Psoas muscle (tissue), 8 donors: Measurements from ENCODE around the gene EPB41L1. TPM values are rescaled to one million over a fixed set of nuclear protein-coding genes. Genes with fewer than 3 reads are reported as not detected.

Source experiments
- ATAC-seq, 4 donors: fragments of 200-7000 bp; cut with Tn5 transposase; one replicate each; pipeline ENCODE4 v1.9.1; 2020; ENCODE audit warnings: moderate library complexity in 3 of 4, mild to moderate bottlenecking in 2 of 4
- DNase-seq, 2 donors: peaks; one replicate each; pipeline ENCODE4 v3.0.0-alpha.2; 2020
- H3K27ac ChIP-seq: fragments of 200-600 bp; one replicate; pipeline ENCODE4 v1.8.0; 2022
- H3K27me3 ChIP-seq, 3 donors: fragments of 200-600 bp in 1 of 3; one replicate each; pipeline versions ENCODE4 v1.6.1 to v1.8.0; 2013 to 2022; ENCODE audit warnings: low read length in 2 of 3, mild to moderate bottlenecking in 2 of 3, moderate library complexity in 1 of 3; ENCODE audit not compliant: insufficient read depth in 3 of 3
- H3K36me3 ChIP-seq, 2 donors: fragments of 200-600 bp in 1 of 2; one replicate each; pipeline versions ENCODE4 v1.6.1 to v1.8.0; 2013 to 2022; ENCODE audit warnings: low read depth in 1 of 2, mild to moderate bottlenecking in 1 of 2, moderate library complexity in 1 of 2; ENCODE audit not compliant: insufficient read depth in 1 of 2
- H3K4me1 ChIP-seq: fragments of 200-600 bp; one replicate; pipeline ENCODE4 v1.8.0; 2022
- H3K4me3 ChIP-seq: fragments of 200-600 bp; one replicate; pipeline ENCODE4 v1.8.0; 2022; ENCODE audit warnings: mild to moderate bottlenecking
- H3K9me3 ChIP-seq: fragments of 200-600 bp; one replicate; pipeline ENCODE4 v1.8.0; 2022
- CTCF ChIP-seq: fragments of 200-600 bp; IDR thresholded peaks from one replicate; pipeline ENCODE4 v1.8.0; 2022; ENCODE audit warnings: antibody characterized with exemption
- WGBS, 3 donors: extraction: QIAGEN DNeasy Blood & Tissue Kit; methylation state at CpG; one replicate each; pipeline versions ENCODE4 v1.1.6 to v1.1.7; 2013; 5-methylcytosine and 5-hydroxymethylcytosine counted together
- intact Hi-C, 2 donors: fragments of 100-400 bp; cut with DNase I; formaldehyde crosslinking; loops; one replicate each; pipeline versions ENCODE4 v1.11.0 to v1.14.2; 2022
- polyA plus RNA-seq, 3 donors: library from polyadenylated mRNA; stranded (reverse); fragments of 200-250 nt; gene quantifications; one replicate each; pipeline ENCODE4 v1.2.3, GENCODE V29; 2013
- total RNA-seq, 4 donors: library from RNA; stranded (reverse); fragmentation: NEBNext Ultra II Directional in 2 of 4; extraction: Animal tissue kit (Norgen Biotek cat#: 25700) in 2 of 4; gene quantifications; one replicate each; pipeline versions ENCODE4 v1.2.1 to v1.2.4, GENCODE V29; 2021 to 2023
- donor health status: healthy with polysubstance abuse.
- donor health status: DM: no; HTN: no; CAD: no; lungs with moderate emphysema.
- donor health status: Bipolar disorder and iron deficiency.
- donor health status: healthy.
- donor health status: DM: yes; HTN: yes; CAD: no.
- donor health status: DM: no; HTN: no; CAD: no.
- donor health status: DM: no; HTN: no; CAD: no.
- donor health status: DM: yes; HTN: yes; CAD: no.

Gene EPB41L1
- total and polyA plus RNA-seq, 7 donors: 4.2 to 24.1 (median 9.1) TPM

GRCh38 chr20:36181934-36182603, 27.5 kb downstream of the EPB41L1 start:
- DNase-seq: no peak
- Histone ChIP-seq H3K4me1 (no peaks in the 10 kb centered on the region), H3K27ac (no peak overlapping the region), H3K27me3 (no peaks in the 10 kb centered on the region), H3K4me3 (no peak overlapping the region), H3K9me3 (no peaks in the 10 kb centered on the region), H3K36me3 (no peaks in the 10 kb centered on the region)
- intact Hi-C loops: no loop called here
- 78 to 80% (median 79%) methylated on average over 8 of the region's 8 CpGs for WGBS, 3 donors
- no peak for TF ChIP-seq CTCF
- no peak for ATAC-seq

GRCh38 chr20:36182604-36183154, 28.1 kb downstream of the EPB41L1 start:
- H3K4me1 ChIP-seq: no peaks in the 10 kb centered on the region
- H3K9me3 ChIP-seq: no peaks in the 10 kb centered on the region
- ATAC-seq (no peak), DNase-seq (no peak)
- H3K36me3 ChIP-seq: no peaks in the 10 kb centered on the region
- 87 to 91% (median 88%) methylated on average over 6 of the region's 6 CpGs for WGBS, 3 donors
- no peaks in the 10 kb centered on the region for H3K27me3 ChIP-seq
- no peak overlapping the region for H3K4me3 ChIP-seq
- no peak for TF ChIP-seq CTCF
- intact Hi-C loops: no loop called here
- no peak overlapping the region for H3K27ac ChIP-seq

GRCh38 chr20:36183155-36183944, 28.8 kb downstream of the EPB41L1 start:
- Histone ChIP-seq H3K9me3 (no peaks in the 10 kb centered on the region), H3K36me3 (no peaks in the 10 kb centered on the region), H3K4me1 (no peaks in the 10 kb centered on the region), H3K4me3 (no peak overlapping the region), H3K27ac (no peak overlapping the region), H3K27me3 (no peaks in the 10 kb centered on the region)
- ATAC-seq (no peak), DNase-seq (no peak)
- TF ChIP-seq CTCF: no peak
- intact Hi-C loops: no loop called here
- WGBS, 3 donors: 85 to 88% (median 87%) methylated on average over 8 of the region's 8 CpGs

- DNase-seq (no peak), ATAC-seq (no peak)
- whole genome bisulfite sequencing, 3 donors: 88 to 94% (median 93%) methylated on average over 15 of the region's 15 CpGs
- Histone ChIP-seq H3K4me3 (no peak overlapping the region), H3K36me3 (peaks cover 0 to 5% of the 10 kb centered on the region in 2 donors), H3K27me3 (no peaks in the 10 kb centered on the region), H3K9me3 (no peaks in the 10 kb centered on the region), H3K4me1 (no peaks in the 10 kb centered on the region), H3K27ac (no peak overlapping the region)
- intact Hi-C loops: no loop called here
- no peak for TF ChIP-seq CTCF
Measured at GRCh38 chr20:36184816-36185776, 30.6 kb downstream of the EPB41L1 start.
